Stimulated activated CD8-positive, alpha-beta memory T cell treated with anti-CD3 and anti-CD28 coated beads, Interleukin-15, amount 100 ng/mL, for 48 hours (primary cell): ENCODE measurements around the gene GRIK1.

Source experiments
- DNase-seq, 2 donors: peaks; one replicate each; pipeline ENCODE4 v3.0.0-alpha.2; 2020; ENCODE audit warnings: low read depth in 2 of 2

The GRIK1 gene

GRCh38 chr21:29719521-29719920 is 220.3 kb downstream of the GRIK1 start:
- no peak for DNase-seq

DNA sequence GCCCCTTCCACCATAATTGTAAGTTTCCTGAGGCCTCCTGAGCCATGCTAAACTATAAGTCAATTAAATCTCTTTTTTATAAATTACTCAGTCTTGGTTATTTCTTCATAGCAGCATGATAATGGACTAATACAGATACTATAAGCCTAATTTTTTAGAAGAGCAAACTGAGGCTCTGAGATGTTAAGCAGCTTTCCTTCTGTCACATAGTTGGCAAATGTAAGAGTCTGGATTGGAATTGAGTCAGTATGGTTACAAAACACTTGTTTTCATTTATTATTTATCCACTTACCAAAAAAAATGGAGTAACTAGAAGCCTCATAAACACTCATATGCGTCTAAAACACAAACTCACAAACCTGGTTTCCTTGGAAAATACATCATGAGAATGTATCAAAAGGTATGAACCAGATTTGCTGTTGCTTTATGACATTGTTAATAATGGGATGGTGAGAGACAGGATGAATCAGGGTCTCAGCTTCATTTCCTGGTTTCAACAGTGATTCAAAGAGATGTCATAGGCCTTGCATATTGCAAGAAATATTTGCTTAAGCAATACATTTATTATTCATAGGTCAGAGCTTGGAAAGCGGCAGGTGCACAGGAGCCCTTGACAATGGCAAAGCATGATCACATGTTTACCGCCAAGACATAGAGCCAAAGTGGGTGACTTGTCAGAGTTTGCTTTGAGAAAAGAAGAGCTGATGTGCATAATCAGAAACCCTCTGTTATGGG is 221.5 kb downstream of the GRIK1 start:
- no peak for DNase-seq

GRCh38 chr21:29717659-29718058 is 222.1 kb downstream of the GRIK1 start:
- no peak for DNase-seq

DNA sequence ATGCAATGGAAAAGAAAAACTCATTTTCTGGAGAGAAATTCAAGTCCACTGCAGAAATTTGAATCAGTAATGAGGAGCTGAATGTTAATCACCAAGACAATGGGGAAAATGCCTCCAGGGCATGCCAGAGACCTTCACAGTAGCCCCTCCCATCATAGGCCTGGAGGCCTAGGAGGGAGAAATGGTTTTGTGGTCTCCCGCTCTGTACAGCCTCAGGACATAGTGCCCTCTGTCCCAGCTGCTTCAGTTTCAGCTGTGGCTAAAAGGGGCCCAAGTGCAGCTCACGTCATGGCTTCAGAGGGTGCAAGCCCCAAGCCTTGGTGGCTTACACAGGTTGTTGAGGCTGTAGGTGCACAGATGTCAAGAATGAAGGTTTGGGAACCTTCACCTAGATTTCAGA is 223.0 kb downstream of the GRIK1 start:
- DNase-seq = no peak

- no peak for DNase-seq
These were observed 224.7 kb downstream of the GRIK1 start for GRCh38 chr21:29715089-29715488.

DNA sequence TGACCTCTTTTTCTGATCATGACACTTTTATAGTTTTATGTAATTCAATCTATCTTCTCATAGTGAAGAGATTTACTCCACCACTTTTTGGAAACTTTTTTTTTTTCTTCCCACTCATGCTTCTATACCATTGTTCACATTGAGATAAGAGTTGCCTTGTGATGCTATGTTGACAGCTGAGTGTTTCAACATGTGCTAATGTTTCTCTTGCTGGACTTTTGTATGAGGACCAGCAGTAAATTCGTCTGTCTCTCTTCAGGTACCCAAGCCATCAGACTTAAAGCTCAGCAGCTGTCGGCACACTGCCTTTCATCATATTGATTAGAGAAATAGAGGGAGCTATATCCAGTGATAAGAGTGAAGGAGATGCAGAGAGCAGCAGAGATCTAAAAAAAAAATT is 227.0 kb downstream of the GRIK1 start:
- no peak for DNase-seq

GRCh38 chr21:29711236-29711635 is 228.6 kb downstream of the GRIK1 start:
- no peak for DNase-seq

- DNase-seq = no peak
These were observed 229.3 kb downstream of the GRIK1 start for GRCh38 chr21:29710498-29710897.

GRCh38 chr21:29708401-29708800 is 231.4 kb downstream of the GRIK1 start:
- no peak for DNase-seq

GRCh38 chr21:29704719-29705118 is 235.1 kb downstream of the GRIK1 start:
- no peak for DNase-seq

GRCh38 chr21:29701676-29702075 is 238.1 kb downstream of the GRIK1 start:
- DNase-seq = no peak

DNA sequence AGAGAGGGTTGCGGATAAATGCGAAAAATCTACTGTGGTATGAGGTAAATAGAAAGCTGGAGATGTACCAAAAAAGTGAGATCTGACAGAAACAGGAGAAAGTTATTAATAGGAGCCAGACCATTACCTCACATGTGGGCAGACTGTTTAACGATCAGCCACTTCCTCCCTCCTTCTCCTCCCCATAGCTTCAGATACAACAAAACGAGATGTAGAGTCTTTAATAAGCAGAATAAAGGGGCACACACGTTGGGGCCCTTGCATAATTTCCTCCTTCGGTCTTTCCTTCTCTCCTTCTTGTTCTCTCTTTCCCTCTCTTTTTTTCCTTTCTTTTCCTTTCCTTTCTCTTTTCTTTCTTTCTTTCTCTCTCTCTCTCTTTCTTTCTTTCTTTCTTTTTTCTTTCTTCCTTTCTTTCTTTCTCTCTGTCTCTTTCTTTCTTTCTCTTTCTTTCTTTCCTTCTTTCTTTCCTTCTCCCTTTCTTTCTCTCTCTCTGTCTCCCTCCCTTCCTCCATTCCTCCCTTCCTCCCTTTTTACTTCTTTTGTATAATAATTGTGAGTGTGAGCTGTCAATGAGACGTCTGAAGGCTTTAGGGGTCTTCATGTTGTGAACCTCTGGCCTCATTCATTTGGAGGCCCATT is 242.1 kb downstream of the GRIK1 start:
- DNase-seq = no peak

GRCh38 chr21:29696937-29697336 is 242.9 kb downstream of the GRIK1 start:
- DNase-seq = no peak

GRCh38 chr21:29691616-29692491 is 247.9 kb downstream of the GRIK1 start:
- DNase-seq = no peak

GRCh38 chr21:29689753-29690152 is 250.0 kb downstream of the GRIK1 start:
- no peak for DNase-seq

DNA sequence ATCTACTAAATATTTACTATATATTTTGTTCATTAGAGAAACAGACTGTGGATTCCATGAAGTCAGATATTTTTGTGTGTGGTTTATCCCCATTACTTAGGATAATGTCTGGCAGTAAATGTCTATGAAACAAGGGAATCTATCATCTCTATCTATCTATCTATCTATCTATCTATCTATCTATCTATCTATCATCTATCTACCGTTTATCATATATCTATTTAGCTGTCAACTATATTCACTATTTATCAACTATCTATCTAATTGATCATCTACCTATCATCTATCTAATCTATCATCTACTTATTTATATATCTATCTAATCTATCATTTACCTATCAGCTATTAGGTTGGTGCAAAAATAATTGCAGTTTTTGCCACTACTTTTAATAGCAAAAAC is 255.7 kb downstream of the GRIK1 start:
- no peak for DNase-seq

DNA sequence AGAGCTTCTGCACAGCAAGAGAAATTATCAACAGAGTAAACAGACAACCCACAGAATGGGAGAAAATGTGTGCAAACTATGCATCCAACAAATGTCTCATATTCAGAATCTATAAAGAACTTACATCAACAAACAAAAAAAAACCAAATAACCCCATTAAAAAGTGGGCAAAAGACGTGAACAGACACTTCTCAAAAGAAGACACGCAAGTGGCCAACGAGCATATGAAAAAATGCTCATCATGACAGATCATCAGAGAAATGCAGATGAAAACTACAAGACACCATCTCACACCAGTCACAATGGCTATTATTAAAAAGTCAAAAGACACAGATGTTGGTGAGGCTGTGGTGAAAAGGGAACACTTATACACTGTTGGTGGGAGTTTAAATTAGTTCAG is 257.0 kb downstream of the GRIK1 start:
- no peak for DNase-seq

GRCh38 chr21:29680273-29680672 is 259.5 kb downstream of the GRIK1 start:
- no peak for DNase-seq

DNA sequence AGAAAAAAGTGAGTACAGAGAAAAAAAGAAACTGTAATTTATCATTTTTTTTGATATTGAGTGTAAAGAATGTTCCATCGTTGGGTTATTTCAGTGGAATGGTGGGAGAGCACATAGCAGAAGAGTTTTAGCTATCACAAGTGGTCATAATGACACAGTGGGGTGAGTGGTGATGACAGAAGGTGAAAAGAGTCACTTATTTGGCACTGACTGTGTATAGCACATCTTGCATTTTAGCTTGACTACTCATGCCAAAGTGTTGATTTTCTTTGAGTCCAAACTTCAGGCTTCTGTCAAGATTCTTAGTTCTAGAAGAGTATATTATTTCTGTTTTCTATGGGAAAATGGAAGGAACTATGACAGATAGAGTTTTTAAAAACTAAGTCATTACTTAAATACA is 261.2 kb downstream of the GRIK1 start:
- no peak for DNase-seq

DNA sequence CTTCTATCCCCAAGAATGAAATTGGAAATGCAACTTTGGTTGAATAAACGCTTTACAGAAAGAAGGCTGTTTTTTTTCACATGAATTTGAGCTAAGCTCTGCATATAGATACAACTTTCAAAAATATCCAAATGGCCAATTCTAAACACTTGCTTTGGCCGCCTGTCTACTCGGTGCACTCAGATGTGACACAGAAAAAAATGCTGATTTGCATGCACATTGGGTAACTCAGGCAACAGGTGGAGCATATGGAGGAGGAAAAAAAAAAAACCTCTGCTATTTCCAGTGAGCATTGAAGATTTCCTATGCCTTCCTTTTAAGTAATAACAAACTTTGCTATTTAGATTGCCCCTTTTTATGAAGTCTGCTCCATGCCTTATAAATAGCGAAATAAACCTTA is 262.5 kb downstream of the GRIK1 start:
- no peak for DNase-seq

DNA sequence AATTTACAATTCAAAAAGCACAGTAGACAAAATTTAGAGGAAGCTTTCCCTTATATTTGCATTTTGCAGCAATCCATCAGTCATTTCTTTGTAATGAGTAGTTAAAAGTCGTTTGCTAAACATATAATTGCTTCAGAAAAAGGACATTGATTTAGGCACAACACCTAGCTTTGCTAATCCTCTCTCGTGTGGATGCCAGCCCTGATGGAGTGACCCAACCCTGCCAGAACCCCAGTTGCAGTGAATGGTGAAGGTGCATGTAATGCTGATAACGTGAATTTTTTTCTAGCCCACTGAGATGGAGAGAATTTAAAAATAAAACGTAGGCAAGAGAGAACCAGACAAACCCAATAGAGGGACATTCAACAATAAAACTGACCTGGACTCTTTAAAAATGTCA is 263.4 kb downstream of the GRIK1 start:
- no peak for DNase-seq

GRCh38 chr21:29675451-29675850 is 264.3 kb downstream of the GRIK1 start:
- DNase-seq = no peak

DNA sequence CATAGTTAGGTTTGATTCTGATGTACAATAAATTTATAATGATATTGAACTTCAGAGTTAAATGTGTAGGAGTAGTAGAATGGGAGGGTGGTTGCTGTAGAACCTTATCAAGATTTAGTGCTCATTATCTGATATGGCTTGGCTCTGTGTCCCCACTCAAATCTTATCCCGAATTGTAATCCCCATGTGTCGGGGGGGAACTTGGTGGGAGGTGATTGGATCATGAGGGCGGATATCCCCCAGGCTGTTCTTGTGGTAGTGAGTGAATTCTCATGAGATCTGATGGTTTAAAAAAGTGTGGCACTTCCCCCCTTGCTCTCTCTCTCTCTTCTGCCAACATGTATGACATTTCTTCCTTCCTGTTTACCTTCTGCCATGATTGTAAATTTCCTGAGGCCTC is 265.5 kb downstream of the GRIK1 start:
- DNase-seq = no peak
